HepG2 (cell line): Measurements from ENCODE around the gene TGIF1. TPM values are rescaled to one million over a fixed set of nuclear protein-coding genes. Genes with fewer than 3 reads are reported as not detected.
A peak's percentile ranks its signal among the peaks of the same experiment; 100 is the strongest.

Experiments used
- ATF7 ChIP-seq, 2 experiments: fragments of 450-650 bp in 1 of 2; sonication (generic) in 1 of 2; formaldehyde crosslinking in 1 of 2; IDR thresholded peaks; 2 replicates each; pipeline versions ENCODE4 v1.4.0 to v1.6.1; 2016 to 2020; ENCODE audit warnings: antibody characterized with exemption in 1 of 2, mild to moderate bottlenecking in 1 of 2, missing genetic modification reagents in 1 of 2
- CTCF ChIP-seq: sonication (generic); formaldehyde crosslinking; IDR thresholded peaks from 2 replicates; pipeline ENCODE4 v1.5.0; 2020; ENCODE audit warnings: mild to moderate bottlenecking, missing genetic modification reagents, moderate library complexity
- GATAD1 ChIP-seq: IDR thresholded peaks from 2 replicates; pipeline ENCODE4 v1.6.1; 2016; ENCODE audit warnings: missing genetic modification reagents, missing compliant biosample characterization
- GZF1 ChIP-seq: sonication (generic); formaldehyde crosslinking; IDR thresholded peaks from 2 replicates; pipeline ENCODE4 v1.5.1; 2020; ENCODE audit warnings: mild to moderate bottlenecking, missing genetic modification reagents
- POLR2G ChIP-seq: fragments of 200-400 bp; formaldehyde crosslinking; IDR thresholded peaks from 2 replicates; pipeline ENCODE4 v1.6.1; 2018; ENCODE audit warnings: mild to moderate bottlenecking, low read depth, low read length, moderate library complexity
- SSRP1 ChIP-seq: IDR thresholded peaks from 2 replicates; pipeline ENCODE4 v1.6.1; 2016; ENCODE audit warnings: control low read depth
- TEAD3 ChIP-seq: optimal IDR thresholded peaks from 2 replicates; pipeline ENCODE3; 2016; ENCODE audit warnings: borderline replicate concordance
- TRIM24 ChIP-seq: sonication (generic); formaldehyde crosslinking; IDR thresholded peaks from 2 replicates; pipeline ENCODE4 v1.8.0; 2022; ENCODE audit warnings: mild to moderate bottlenecking, missing genetic modification reagents
- ZBTB26 ChIP-seq: IDR thresholded peaks from 2 replicates; pipeline ENCODE4 v1.6.1; 2016; ENCODE audit warnings: missing compliant biosample characterization, missing genetic modification reagents, borderline replicate concordance
- ZNF17 ChIP-seq: sonication (generic); formaldehyde crosslinking; IDR thresholded peaks from 2 replicates; pipeline ENCODE4 v1.5.0; 2020; ENCODE audit warnings: mild to moderate bottlenecking, missing genetic modification reagents
- ZNF407 ChIP-seq: sonication (generic); formaldehyde crosslinking; IDR thresholded peaks from one replicate; pipeline ENCODE4 v1.5.1; 2020; ENCODE audit warnings: mild to moderate bottlenecking, missing genetic modification reagents; ENCODE audit errors: not compliant biosample characterization
- ZNF512B ChIP-seq: sonication (generic); formaldehyde crosslinking; IDR thresholded peaks from 2 replicates; pipeline ENCODE4 v1.5.1; 2020; ENCODE audit warnings: missing genetic modification reagents, mild to moderate bottlenecking, borderline replicate concordance
- ZNF790 ChIP-seq: sonication (generic); formaldehyde crosslinking; IDR thresholded peaks from 2 replicates; pipeline ENCODE4 v1.8.0; 2022; ENCODE audit warnings: missing genetic modification reagents, mild to moderate bottlenecking, borderline replicate concordance
- ZSCAN31 ChIP-seq: sonication (generic); formaldehyde crosslinking; IDR thresholded peaks from 2 replicates; pipeline ENCODE4 v1.5.0; 2020; ENCODE audit warnings: low read depth, mild to moderate bottlenecking, missing genetic modification reagents
- polyA plus RNA-seq, 8 experiments: library from polyadenylated mRNA; depleted of rRNA in 3 of 8; stranded (reverse) in 7 of 8; unstranded in 1 of 8; fragments of >200 nt; fragmentation: Illumina TruSeq in 4 of 8; extraction: Trizol in 4 of 8; gene quantifications; 2 replicates each; pipeline versions ENCODE4 v1.2.1 to v1.2.3, GENCODE V29; 2011 to 2016; ENCODE audit warnings: low read depth in 4 of 8, missing spikeins in 1 of 8, mixed read lengths in 1 of 8; ENCODE audit not compliant: insufficient read depth in 1 of 8
- total RNA-seq, 5 experiments: library from RNA; depleted of rRNA; stranded (reverse); fragments of >200 nt; fragmentation: Illumina TruSeq; extraction: Trizol; gene quantifications; 2 replicates each; pipeline ENCODE4 v1.2.3, GENCODE V29; 2016; ENCODE audit warnings: low read depth in 1 of 5

Gene TGIF1
- total and polyA plus RNA-seq, 2 of the 13 experiments (the other 11 are each of a cell fraction or from before 2014, with no cell fraction given): 50.0 to 76.1 TPM

GRCh38 chr18:3455907-3456685, 6.1 kb downstream of the TGIF1 start (continued):
- TF ChIP-seq ZNF407: no peak
- TF ChIP-seq ZNF17 (CRISPR knock-in tag): no peak
- no peak for TF ChIP-seq GATAD1 (CRISPR knock-in tag)
- TF ChIP-seq ZSCAN31 (CRISPR knock-in tag): no peak
- no peak for TF ChIP-seq SSRP1 (CRISPR knock-in tag)
- peak; percentile 72 for TF ChIP-seq POLR2G
- TF ChIP-seq ZBTB26 (CRISPR knock-in tag): 0 out of 2 replicates have a peak, but pooled peaks have one; percentile 41
- no peak for TF ChIP-seq TRIM24 (CRISPR knock-in tag)
- TF ChIP-seq CTCF (CRISPR knock-in tag): no peak
- TF ChIP-seq ATF7 (IDR thresholded peaks at IDR 0.05): no peak
- TF ChIP-seq ATF7 (CRISPR knock-in tag; IDR thresholded peaks at IDR 0.05): no peak
- no peak for TF ChIP-seq GZF1
- TF ChIP-seq ZNF790 (CRISPR knock-in tag): no peak
- peak; percentile 23 for TF ChIP-seq TEAD3 (CRISPR knock-in tag)
- TF ChIP-seq ZNF512B (CRISPR knock-in tag): 0 out of 2 replicates have a peak, but pooled peaks have one; percentile 30
